HG03442 (cell line): Measurements from ENCODE around the gene ALDOB.

Experiments
- ATAC-seq: cut with Tn5 transposase; IDR thresholded peaks from one replicate; pipeline ENCODE4 v1.9.1; 2021; ENCODE audit warnings: mild to moderate bottlenecking, moderate library complexity; ENCODE audit not compliant: unreplicated experiment

ALDOB gene

DNA sequence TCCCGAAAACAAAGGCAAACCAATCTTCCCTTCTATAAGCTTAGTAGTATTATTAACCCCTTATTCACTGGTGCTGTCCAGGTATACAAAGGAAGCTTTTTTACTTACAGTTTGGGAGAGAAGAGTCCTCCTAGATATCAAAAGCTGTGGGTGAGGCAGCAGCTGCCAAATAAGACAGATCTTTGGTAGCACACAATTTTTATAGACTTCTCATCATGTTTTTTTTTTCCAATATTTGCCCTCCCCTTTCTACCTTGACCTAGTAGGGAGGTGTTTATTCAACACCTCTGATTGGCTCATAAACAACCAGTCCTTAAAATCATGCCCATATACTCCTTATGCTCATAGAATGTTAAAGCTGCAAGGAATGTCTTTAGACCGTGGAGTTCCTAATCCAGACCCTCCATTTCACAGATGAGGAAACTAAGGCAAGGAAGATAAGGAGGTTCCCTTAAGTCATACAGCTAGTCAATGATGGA lies at the start of gene ALDOB:
ALDOB (minus strand) TSS at position 174 of the 479 bp plus-strand sequence. CDS start 4,887 bp downstream, outside the sequence.
- ATAC-seq: no peak

DNA sequence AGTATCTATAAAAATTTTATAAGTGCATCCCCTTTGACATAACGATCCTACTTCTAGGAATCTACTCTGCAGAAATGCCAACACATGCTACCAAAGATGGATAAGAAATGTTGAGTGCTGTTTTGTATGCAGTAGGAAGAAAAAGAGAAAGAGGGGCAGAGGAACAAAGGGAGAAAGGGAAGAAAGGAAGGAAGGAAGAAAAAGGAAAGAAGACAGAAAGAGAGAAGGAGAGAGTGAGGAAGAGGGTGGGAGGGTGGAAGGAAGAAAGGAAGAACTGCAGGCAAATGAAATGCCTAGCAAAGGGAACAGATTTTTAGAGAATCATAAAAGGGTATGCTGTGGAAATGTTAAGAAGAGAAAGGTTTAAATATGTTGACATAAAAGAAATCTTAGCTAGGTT lies 48.5 kb upstream of the ALDOB start:
- ATAC-seq: no peak

DNA sequence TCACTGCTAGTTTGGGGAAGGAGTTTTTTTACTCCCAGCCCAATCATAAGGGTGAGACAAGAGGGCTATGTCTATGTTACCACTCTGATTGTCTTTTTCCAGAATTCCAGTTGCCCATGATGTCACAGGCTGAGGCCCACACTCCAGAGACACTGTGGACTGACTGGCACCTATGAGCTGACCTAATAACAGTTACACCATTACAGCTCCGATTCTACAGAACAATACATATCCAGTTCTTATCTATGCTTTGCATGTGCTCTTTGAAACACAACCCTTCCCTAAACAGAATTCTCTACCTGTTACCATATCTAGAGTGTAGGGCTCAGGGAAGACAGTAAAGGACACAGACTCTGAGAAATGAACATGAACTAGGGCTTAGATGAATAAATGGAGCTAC lies 45.7 kb upstream of the ALDOB start:
- ATAC-seq: no peak

GRCh38 chr9:101480386-101480785 lies 44.8 kb upstream of the ALDOB start:
- no peak for ATAC-seq

DNA sequence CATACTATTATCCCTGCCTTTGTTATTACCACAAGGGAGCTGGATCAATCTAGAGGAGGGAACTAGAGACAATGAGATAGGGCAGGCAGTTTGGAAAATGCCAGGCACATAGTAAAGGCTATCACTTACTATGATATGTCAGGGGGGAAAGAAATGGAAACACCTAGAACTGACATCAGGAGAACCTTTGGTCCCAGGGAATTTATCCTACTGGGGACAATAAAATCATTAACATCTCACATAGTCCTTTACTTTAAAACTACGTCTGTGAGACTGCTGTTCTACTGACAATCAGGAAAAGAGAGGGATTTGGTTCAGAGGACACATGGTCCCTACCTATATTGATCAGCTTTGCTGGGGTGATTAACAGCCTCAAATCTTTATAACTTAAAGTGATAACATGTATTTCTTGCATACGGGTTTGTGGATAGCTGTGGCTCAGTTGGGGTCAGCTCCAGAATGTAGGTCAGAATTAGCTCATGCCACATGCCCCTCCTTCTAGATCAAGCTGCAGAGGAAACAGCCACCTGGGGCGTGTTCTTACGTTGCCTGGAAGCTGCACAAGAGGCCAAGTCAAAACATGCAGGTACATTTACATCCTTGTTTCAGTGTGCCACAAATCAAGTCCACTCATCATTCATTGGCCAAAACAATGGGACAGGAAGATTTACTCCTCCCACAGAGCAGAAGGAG lies 43.9 kb upstream of the ALDOB start:
- no peak for ATAC-seq

GRCh38 chr9:101478906-101479305 lies 43.3 kb upstream of the ALDOB start:
- ATAC-seq: no peak

DNA sequence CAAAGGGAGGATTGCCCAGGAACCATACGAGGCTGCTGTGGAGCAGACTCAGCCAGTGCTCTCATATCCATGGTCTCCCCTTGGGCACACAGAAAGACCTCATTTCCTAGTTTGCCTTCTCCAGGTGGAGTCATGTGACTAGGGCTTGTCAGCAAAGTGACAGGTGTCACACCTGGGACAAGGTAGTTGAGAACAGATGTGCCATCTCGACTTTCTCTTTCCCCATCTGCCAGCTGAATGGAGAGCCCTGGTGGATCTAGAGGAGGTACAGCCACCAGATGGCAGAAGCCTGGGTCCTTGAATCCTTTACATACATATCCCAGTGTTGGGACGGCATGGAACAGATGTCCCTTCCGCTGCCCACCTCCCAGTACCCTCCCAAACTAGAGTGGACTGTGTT lies 42.9 kb upstream of the ALDOB start:
- no peak for ATAC-seq

DNA sequence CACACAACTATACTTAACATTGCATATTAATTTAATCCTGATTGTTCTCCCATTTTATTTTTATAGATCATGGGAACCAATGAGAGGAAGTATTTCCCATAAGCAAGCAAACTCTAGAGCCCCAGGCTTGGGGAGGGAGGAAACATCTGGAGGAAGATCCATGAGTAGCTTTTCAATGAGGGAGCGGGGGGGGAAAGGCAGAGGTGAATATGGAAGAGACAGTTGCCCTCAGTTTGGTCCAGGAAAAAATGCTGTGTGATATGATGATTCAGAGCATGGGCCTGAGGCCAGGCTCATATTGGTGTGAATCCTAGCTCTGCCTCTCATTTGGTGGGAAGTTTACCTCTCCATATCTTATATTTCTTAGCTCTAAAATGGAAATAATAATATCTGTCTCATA lies 42.2 kb upstream of the ALDOB start:
- ATAC-seq: no peak

GRCh38 chr9:101477214-101477613 lies 41.6 kb upstream of the ALDOB start:
- no peak for ATAC-seq

DNA sequence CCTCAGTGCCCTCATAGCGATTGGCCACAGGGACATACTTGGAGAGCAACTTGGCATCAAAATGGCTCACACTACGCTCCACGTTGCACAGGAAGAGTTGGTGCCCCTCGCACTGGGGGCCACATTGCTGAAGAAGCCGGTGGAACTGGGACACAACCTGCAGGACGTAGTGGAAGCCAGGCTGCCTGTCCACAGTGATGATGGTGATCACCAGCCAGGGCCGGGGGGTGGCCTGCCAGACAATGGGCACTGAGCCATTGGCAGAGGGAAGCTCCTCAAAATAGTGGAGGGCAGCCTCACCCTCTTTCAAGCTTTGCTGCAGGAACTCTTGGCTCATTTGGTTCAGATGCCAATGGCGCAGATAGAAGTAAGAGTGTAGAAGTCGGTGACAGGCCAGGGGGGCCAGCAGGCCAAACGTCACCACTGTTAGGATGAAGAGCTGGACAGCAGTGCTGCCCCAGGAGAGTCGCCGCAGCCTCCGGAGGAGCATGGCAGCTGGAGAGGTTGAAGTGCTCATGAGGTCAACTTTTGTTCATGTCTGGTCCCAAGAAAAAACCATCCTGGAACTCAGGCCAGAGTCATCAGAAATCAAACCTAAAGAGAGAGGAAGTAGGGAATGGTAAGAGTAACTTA lies 41.1 kb upstream of the ALDOB start:
- ATAC-seq: no peak

DNA sequence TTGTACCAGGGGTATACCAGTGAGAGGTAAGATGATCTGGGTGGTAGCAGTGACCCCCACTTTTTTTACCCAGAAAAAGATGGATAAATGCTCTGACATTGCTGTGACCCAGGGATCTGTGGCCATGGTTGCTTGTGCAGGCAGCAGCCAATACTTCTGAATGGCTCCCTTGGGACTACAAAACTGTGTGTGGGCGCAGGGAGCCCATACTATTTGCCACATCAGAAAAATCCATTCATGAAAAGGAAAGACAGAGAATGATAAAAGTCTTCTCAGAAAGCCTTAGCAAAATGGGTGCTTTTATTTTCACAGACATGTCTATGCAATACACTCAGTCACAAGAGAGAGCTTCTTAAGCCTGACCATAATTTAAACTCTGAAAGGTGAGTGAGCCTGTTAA lies 37.3 kb upstream of the ALDOB start:
- no peak for ATAC-seq

DNA sequence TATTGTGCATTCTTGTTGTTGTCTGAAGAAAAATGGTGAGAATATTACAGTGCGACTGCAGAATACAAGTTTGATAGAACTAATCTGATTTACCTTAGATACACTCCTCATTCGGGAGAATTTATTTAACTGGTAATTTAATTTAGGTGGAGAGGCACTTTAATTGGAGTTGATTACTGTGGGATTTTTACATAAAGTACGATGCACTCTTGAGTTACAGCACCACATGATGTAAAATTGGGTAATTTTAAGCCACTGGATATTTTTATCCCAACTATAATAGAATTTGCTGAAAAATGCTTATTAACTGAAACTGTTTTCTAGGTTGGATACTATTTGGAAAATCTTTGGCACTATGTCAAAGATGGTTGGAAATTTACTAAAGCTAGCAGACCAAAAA lies 35.4 kb upstream of the ALDOB start:
- no peak for ATAC-seq

GRCh38 chr9:101470021-101470420 lies 34.4 kb upstream of the ALDOB start:
- no peak for ATAC-seq

DNA sequence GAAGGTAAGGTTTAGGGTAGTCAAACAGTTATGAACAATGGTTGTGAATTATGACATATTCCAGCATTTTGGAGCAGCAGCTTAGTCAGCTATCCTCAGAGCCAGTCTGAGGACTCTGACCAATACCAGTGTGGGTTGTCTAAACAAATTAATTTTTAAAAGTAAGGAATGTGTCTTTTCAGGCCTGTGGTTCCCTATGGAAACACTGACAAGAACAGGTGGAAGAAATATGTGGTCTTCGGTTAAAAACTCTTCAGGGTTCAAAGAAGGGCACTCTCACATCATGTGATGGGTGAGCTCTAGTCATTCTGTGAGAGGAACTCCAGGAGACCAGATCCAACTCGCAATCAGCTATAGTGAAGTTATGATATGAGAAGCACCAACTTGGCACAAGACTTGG lies 33.5 kb upstream of the ALDOB start:
- no peak for ATAC-seq

GRCh38 chr9:101468116-101468515 lies 32.5 kb upstream of the ALDOB start:
- no peak for ATAC-seq

GRCh38 chr9:101467690-101468089 lies 32.1 kb upstream of the ALDOB start:
- no peak for ATAC-seq

DNA sequence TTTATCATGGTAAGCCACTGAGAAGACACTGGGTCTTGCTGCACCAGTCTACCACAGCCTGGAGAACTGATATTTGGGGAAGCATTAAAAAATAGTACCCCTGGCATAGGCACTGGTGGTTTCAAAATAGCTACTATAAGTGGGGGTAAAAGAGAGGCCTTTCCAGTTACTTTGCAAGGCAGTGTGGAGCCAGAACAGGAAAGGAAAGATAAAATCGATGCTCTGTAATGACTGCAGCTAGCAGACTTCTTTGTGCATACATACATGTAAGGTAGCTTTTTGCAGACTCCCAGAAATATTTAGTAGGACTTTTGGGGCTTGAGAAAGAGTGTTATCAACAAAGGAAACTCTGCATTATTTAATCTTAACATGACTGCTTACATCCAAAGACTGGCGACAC lies 31.3 kb upstream of the ALDOB start:
- ATAC-seq: no peak

DNA sequence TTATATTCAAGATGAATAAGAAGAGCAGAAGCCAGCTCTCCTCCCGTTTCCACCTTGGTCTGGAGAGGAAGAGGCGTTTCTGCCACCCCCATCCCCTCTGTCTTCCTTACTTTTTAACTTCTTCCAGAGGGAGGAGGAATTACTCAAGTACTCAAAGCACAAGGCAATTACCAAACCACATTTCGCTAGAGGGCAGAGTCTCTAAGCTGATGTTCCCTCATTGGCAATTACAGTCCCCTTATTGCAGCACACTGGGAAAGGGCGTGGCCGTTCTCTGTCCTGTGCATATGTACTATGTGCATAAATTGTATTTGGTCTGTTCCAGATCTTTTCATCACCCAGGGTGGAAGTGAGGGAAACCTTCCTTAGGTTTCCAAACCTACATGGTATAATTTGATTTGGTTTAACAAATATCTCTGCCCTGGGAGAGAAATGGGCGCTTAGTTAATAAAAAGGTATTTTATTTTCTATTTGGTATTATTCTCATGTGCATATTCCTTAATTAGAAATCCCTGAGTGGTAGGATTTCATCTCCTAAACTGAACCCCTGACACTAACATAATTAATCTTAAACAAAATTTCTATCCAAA lies 29.8 kb upstream of the ALDOB start:
- no peak for ATAC-seq

DNA sequence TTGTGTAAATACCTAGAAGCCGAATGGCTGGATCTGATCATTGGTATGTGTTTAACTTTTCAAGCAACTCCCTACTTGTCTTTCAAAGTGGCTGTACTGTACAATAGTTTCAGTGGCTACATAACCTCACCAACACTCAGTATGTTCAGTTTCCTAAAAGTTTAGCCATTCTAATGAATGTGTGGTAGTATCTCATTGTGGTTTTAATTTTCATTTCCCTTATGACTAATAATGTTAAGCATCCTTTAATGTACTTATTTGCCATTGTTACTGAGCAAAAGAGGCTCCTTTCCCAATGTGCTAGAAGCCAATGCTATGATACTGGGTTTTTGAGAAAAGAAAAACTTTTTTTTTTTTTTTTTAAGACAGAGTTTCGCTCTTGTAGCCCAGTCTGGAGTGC lies 27.8 kb upstream of the ALDOB start:
- ATAC-seq: no peak

DNA sequence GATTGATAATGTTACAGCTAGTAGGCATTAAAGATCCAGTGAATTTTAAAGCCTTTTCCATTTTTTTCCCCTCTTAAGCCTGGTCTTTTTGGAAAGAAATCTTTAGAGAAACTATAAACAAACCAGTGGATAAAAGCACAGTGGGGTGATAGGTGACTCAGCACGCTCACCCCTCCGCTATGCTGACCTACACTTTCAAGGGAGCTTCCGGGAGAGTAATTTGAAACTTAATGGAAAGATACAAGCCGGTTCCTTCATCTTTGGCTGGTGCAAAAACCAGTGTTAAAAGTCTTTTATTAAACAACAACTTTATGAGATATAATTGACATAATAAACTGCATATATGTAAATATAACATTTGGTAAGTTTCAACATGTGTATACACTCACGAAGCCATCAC lies 27.0 kb upstream of the ALDOB start:
- no peak for ATAC-seq

DNA sequence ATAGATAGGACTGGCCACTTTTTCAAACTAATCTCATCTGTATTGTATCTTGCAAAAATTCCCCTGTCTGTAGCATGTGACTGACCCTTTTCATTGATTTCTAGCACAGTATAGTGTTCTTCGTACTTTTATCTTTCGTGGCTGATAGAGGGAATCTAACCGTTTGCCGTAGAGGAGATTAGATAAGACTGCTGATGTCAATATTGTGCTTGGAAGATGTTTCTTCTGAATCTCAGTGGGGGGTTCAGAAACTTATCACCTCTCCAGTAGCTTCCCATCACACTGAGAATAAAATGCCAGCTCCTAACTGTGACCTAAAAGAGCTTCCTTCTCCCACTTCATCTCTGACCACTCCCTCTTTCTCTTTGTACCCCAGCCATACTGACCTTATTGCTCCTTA lies 25.4 kb upstream of the ALDOB start:
- ATAC-seq: no peak

DNA sequence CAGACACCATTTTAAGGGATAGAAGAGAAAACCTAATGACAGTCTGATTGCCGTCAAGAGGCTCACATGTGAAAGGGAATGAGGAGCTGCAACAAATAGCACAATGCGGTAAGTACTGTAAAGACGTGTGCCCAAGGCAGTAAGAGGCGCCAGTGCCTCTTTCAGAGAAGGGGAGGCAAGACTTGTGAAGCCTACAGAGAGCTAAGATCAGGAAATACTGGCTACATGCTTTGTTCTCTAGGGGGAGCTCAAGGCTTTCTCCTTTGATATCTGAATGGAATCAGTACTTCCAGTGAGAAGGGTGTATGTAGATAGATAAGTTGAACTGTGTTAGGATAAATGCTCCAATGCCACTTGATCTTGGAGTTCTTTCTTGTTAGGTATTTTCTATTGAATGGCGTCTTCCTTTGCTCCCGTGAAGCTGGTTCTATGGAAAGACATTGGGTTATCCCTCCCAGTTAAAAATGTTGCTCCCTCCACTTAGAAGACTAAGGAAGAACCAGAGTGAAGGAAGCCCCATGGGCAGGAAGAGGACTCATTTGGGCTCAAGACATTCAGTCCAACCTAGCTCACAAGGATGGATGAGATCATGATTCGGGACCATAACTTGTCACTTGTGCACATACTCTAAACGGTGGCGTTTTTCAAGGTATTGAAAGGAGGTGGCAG lies 23.5 kb upstream of the ALDOB start:
- ATAC-seq: peak; percentile 96
